ENCODE measurements around the gene PKDCC. TPM values are rescaled to one million over a fixed set of nuclear protein-coding genes. Genes with fewer than 3 reads are reported as not detected.

PKDCC gene
- polyA plus RNA-seq, 1 donor (not counting 4 experiments of a cell fraction or from before 2014, with no cell fraction given) = not detected

- Histone ChIP-seq H4K20me1 (ENCODE audit: control insufficient read depth, extremely low read depth, insufficient read depth, low read length) (no peaks in the 10 kb centered on the region), H3K9me1 (ENCODE audit: control insufficient read depth, extremely low read depth, insufficient read depth, low read length) (no peaks in the 10 kb centered on the region), H3K27ac (ENCODE audit: control insufficient read depth, insufficient read depth, low read length) (no peak overlapping the region), H3K4me3 (ENCODE audit: control insufficient read depth in 2 of 3, extremely low read depth in 1 of 3, insufficient read depth in 2 of 3, low read depth in 1 of 3, low read length in 3 of 3) (no peak overlapping the region), H3K9ac (ENCODE audit: control insufficient read depth, extremely low read depth, insufficient read depth, low read length) (no peak overlapping the region), H3K4me2 (ENCODE audit: control insufficient read depth, extremely low read depth, insufficient read depth, low read depth, low read length) (no peak overlapping the region), H3K27me3 (ENCODE audit: control insufficient read depth, extremely low read depth, insufficient read depth, low read length) (no peaks in the 10 kb centered on the region), H3K36me3 (ENCODE audit: control insufficient read depth in 2 of 2, extremely low read depth in 1 of 2, insufficient read depth in 2 of 2, low read length in 2 of 2) (no peaks in the 10 kb centered on the region), H2AFZ (ENCODE audit: control insufficient read depth, low read length) (no peak overlapping the region), H3K9me3 (ENCODE audit: control insufficient read depth, low read depth, low read length) (no peaks in the 10 kb centered on the region), H3K79me2 (ENCODE audit: control insufficient read depth, insufficient read depth, low read length) (no peaks in the 10 kb centered on the region), H3K4me1 (ENCODE audit: control insufficient read depth, extremely low read depth, insufficient read depth, low read length) (peaks cover 12% of the 10 kb centered on the region)
- DNase-seq (ENCODE audit: low read depth, low spot score) (no peak), FAIRE-seq (no peak)
- dilution Hi-C loops (cut with MboI; ENCODE audit: extremely low pct_ligation_motif_present, low sequenced_read_pairs) = loop anchor here (25.0 kb wide), 1 partner anchor 225 kb away; no protein-coding TSS in a partner anchor
- no peak for TF ChIP-seq EZH2 (IDR thresholded peaks at IDR 0.05; ENCODE audit: low read length)
- no peak for TF ChIP-seq CTCF (optimal IDR thresholded peaks at IDR 0.05 in 1 of 3, IDR thresholded peaks at IDR 0.05 in 1 of 3, conservative IDR thresholded peaks at IDR 0.05 in 1 of 3; ENCODE audit: extremely low read depth in 1 of 3, insufficient read depth in 2 of 3, low read length in 3 of 3)
These were observed 39.5 kb downstream of the PKDCC start for GRCh38 chr2:42087137-42087856.

GRCh38 chr2:42087857-42088195 lies 40.0 kb downstream of the PKDCC start:
- Histone ChIP-seq H3K27ac (ENCODE audit: control insufficient read depth, insufficient read depth, low read length) (no peak overlapping the region), H3K9me3 (ENCODE audit: control insufficient read depth, low read depth, low read length) (no peaks in the 10 kb centered on the region), H3K9me1 (ENCODE audit: control insufficient read depth, extremely low read depth, insufficient read depth, low read length) (no peaks in the 10 kb centered on the region), H3K79me2 (ENCODE audit: control insufficient read depth, insufficient read depth, low read length) (no peaks in the 10 kb centered on the region), H4K20me1 (ENCODE audit: control insufficient read depth, extremely low read depth, insufficient read depth, low read length) (no peaks in the 10 kb centered on the region), H3K4me3 (ENCODE audit: control insufficient read depth in 2 of 3, extremely low read depth in 1 of 3, insufficient read depth in 2 of 3, low read depth in 1 of 3, low read length in 3 of 3) (no peak overlapping the region), H3K4me1 (ENCODE audit: control insufficient read depth, extremely low read depth, insufficient read depth, low read length) (peaks cover 15% of the 10 kb centered on the region), H3K4me2 (ENCODE audit: control insufficient read depth, extremely low read depth, insufficient read depth, low read depth, low read length) (no peak overlapping the region), H3K36me3 (ENCODE audit: control insufficient read depth in 2 of 2, extremely low read depth in 1 of 2, insufficient read depth in 2 of 2, low read length in 2 of 2) (no peaks in the 10 kb centered on the region), H3K9ac (ENCODE audit: control insufficient read depth, extremely low read depth, insufficient read depth, low read length) (no peak overlapping the region), H2AFZ (ENCODE audit: control insufficient read depth, low read length) (no peak overlapping the region), H3K27me3 (ENCODE audit: control insufficient read depth, extremely low read depth, insufficient read depth, low read length) (no peaks in the 10 kb centered on the region)
- DNase-seq (ENCODE audit: low read depth, low spot score) = no peak
- TF ChIP-seq EZH2 (IDR thresholded peaks at IDR 0.05; ENCODE audit: low read length) (no peak), CTCF (optimal IDR thresholded peaks at IDR 0.05 in 1 of 3, IDR thresholded peaks at IDR 0.05 in 1 of 3, conservative IDR thresholded peaks at IDR 0.05 in 1 of 3; ENCODE audit: extremely low read depth in 1 of 3, insufficient read depth in 2 of 3, low read length in 3 of 3) (no peak)
- dilution Hi-C loops (cut with MboI; ENCODE audit: extremely low pct_ligation_motif_present, low sequenced_read_pairs) = loop anchor here (25.0 kb wide), 1 partner anchor 226 kb away; no protein-coding TSS in a partner anchor
- FAIRE-seq = no peak

Measured in keratinocyte (primary cell).